GM18870 (cell line): Measurements from ENCODE around the gene PRM1.

Experiments
- ATAC-seq: cut with Tn5 transposase; IDR thresholded peaks from one replicate; pipeline ENCODE4 v1.9.1; 2021; ENCODE audit warnings: moderate library complexity; ENCODE audit not compliant: unreplicated experiment

PRM1 gene

DNA sequence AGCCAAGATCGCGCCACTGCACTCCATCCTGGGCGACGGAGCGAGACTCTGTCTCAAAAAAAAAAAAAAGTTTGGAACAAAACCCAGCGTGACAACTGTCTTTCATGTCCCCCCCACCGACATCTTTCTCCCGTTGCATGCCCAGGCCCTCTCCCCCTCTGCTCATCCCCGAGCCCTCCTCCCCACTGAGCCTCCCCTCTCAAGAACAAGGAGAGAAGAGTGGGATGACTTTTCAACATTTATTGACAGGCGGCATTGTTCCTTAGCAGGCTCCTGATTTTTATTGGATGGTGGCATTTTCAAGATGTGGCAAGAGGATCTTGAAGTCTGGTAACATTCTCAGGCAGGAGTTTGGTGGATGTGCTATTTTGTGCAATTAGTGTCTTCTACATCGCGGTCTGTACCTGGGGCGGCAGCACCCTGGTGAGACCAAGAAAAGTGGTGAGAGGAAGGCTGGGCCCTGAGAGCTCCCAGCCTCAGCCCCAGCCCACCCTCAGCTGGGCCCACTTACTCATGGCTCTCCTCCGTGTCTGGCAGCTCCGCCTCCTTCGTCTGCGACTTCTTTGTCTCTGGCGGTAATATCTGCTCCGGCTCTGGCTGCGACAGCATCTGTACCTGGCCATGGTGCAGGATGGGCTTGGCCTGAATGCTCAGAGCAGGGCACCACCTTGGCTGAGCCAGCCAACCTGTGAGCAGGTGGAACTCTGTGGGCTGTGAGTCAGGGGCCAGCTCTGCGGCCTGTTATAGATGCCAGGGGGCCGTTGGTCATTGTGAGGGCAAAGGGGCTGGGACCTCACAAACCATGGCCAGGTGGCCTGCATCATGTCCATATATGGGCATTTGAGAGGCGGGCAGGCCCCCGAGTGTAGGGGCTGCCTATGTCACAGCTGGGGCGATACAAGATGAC is at the start of gene PRM1:
Gene PRM1 (minus strand): TSS at position 715 of the 907 bp plus-strand sequence. CDS start 92 bp downstream, at position 623.
- no peak for ATAC-seq

DNA sequence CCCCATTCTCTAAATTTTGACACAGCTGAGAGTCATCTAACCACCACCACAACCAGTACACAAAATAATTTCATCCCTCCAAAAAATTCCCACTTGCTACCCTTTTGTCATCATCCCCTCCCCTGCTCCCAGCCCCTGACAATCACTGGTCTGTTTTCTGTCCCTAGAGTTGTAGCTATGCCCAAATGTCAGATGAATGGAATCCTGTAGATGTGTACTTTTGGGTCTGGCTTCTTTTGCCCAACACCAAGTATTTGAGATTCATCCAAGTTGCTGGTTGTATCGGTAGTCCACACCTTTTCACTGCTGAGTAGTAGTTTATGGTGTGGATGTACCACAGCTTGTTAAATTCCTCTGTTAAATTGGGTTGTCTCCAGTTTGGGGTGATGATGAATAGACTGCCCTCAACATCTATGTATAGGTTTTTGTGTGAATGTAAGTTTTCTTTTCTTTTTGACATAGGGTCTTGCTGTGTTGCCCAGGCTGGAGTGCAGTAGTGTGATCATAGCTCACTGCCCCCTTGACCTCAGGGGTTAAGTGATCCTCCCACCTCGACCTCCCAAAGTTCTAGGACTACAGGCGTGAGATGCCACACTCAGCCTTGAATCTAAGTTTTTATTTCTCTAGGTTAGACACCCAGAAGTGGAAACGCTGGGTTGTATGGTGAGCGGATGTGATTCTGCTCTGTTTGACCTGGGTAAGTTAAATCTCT is 49.6 kb upstream of the PRM1 start:
- no peak for ATAC-seq

GRCh38 chr16:11329891-11330290 is 48.8 kb upstream of the PRM1 start:
- no peak for ATAC-seq

DNA sequence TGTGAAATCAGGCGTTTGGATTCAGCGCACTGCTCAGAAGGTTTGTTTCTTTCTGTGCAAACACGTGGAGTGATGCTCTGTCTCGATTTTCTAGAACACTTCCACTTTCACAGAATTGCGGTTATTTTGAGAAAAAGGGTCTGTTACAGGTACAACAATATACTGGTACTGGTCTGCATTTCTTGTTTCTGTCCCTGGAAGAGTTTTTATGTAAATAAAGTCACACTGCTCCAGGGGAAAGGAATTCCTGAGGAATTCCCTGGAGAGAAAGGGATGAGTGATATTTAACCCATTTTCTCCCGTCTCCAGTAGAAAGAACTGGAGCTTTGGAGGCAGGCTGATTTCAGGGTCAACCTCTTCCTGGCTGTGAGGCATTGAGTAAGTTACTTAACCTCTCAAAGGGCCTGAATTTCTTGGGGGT is 48.0 kb upstream of the PRM1 start:
- no peak for ATAC-seq

DNA sequence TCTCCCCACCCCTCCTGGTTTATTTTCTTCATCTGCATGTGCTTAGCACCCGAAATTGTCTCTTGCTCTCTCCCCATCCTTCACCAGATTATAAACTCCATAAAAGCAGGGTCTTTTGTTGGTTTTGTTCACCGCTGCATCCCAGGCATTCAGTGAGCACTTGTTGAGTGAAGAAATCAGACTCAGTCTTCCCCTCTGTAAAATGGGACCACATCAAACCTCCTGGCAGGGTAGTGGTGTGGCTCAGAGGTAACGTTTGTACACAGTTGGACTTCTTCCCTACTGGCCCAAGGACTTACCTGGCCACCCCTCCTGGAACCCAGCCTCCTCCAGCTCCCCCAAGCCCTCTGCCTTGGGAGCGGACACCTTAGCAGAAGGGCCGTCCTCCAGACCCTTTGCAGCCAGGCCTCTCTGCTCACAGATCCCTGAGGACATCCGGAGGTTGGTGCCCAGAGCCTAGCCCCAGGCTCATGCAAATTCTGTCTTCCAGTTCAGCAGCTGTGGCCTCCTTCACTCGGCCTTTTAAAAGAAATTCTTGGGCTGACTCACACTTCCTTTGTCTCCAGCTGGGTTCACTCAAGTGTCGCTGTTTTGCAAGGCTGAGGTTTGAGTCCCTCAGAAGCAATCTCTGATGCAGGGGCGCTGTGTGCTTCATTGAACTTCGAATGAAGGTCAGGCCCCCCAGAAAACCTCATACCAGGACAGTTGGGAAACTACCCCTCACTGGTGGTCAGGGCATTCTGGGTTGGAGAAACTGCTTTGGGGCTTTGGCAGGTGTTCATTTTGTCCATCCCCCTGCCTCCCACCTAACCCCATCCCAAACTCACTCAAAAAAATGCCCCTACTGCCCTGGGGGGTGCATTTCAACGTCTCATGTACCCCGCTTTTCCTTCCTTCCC is 47.3 kb upstream of the PRM1 start:
- ATAC-seq = peak; percentile 63

- peak; percentile 36 for ATAC-seq
Measured at GRCh38 chr16:11327277-11328171, 46.4 kb upstream of the PRM1 start.

- ATAC-seq = no peak
Measured at GRCh38 chr16:11326737-11327276, 45.7 kb upstream of the PRM1 start.

DNA sequence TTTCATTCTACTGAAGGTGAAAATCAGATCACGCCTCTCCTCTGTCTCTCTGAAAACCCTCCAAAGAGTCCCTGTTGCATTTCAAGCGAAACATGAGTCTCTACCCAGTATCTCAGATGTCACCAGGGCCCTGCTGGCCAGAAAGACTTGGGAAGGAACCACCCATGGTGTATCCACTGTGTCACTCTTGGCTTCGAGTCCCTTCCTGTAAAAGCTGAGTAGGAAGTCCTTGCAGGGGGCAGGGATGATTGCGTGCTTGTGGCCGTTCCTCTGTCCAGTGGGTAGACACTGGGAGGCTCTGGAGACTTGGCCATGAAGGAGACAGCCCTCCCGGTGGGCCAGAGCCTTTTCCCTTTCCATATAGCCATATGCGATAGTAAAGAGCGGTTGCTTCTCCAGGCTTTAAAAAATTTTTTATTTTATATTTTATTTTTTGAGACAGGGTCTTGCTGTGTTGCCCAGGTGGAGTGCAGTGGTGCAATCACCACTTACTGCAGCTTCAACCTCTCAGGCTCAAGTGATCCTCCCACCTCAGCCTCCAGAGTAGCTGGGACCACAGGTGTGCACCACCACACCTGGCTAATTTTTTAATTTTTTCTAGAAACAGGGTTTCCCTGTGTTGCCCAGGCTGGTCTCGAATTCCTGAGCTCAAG is 45.1 kb upstream of the PRM1 start:
- no peak for ATAC-seq

DNA sequence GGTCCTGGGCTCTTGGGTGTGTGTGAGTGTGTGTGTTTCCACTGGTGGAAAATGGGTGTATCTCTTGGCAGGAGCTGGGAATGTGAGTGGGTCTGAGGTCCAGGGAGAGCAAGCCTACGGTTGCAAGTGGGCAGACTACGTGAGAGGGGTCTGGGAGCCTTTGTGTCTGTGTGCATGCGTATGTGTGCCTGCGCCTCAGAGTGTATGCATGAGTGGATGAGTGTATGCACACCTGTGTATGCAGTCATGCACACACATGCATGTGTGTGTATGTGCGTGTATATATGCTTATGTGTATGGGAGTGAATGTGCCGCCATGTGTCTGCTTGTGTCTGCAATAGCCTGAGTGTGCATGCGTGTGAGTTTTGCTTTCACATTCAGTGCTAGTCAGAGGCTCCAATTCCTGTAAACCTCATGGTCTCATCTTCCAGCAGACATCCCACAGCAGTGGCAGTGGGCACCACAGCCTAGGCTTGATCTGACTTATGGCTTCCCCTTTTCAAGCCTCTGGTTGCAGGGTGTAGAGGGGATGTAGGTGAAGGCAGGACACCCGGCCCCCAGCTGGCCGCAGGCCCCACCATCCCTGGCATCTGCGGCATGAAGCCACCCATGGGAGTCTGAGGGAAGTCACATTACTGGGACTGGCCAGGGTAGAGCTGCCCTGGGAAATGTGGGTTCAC is 44.4 kb upstream of the PRM1 start:
- ATAC-seq = no peak

DNA sequence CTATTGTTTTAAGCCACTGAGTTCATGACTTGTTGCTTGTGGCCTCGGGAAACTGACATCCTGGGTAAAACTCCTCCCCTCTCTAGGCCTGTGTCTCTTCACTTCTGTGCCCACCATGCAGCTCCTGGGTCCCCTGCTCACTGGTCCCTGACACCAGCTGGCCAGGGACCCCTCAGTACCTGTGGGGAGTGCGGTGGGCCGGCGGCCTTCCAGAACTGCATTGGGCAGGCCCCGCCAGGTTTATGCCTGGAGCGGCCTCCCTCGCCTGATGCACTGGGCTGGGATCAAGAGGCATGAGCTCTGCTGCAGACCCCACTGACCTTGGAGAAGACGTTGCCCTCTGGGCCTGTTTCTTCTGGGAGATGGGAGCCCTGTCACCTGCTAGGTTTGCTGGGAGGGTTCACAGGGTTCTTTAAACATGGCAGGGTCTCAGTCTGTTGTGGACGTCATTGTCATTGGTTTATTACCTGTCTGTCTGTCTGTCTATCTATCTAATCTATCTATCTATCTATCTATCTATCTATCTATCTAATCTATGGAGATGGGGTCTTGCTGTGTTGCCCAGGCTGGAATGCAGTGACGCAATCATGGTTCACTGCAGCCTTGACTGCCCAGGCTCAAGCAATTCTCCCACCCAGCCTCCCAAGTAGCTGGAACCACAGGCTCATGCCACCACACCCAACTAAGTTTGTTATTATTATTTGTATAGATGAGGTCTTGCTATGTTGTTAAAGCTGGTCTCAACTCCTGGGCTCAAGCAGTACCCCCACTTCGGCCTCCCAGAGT is 42.6 kb upstream of the PRM1 start:
- ATAC-seq = no peak

DNA sequence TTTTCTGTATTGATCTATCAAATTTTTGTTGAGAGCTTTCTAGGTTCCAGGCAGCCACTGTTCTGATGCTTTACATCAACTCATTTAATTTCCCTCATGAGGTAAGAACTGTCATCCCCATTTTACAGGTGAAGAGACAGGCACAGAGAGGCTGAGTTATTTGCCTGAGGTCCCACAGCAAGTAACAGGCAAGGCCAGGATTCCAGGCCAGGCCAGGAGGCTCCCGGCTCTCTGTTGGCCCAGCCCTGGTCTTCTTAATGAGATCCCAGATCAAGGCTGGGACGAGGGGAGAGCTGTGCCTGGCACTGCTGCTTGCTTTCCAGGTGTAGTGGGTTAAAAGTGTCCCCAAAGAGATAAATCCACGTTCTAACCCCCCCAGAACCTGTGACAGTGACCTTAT is 41.7 kb upstream of the PRM1 start:
- ATAC-seq = no peak

DNA sequence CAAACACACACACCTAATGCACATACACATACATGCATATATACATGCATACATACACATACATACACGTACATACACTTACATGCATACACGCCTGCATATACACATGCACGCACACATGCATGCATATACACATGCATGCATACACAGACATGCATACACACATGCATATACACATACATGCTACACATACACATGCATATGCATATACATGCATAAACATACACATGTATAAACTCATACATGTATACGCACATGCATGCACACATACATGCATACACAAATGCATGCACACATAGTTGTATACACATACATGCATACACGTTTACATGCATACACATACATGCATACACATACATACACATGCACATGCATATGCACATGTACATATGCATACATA is 40.5 kb upstream of the PRM1 start:
- no peak for ATAC-seq

DNA sequence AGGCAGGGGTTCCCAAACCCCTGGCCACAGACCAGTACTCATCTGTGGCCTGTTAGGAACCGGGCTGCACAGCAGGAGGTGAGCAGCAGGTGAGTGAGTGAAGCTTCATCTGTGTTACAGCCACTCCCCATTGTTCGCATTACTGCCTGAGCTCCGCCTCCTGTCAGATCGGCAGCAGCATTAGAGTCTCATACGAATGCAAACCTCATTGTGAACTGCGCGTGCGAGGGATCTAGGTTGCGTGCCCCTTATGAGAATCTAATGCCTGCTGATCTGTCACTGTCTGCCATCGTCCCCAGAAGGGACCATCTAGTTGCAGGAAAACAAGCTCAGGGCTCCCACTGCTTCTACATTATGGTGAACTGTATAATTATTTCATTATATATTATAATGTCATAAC is 39.0 kb upstream of the PRM1 start:
- no peak for ATAC-seq

DNA sequence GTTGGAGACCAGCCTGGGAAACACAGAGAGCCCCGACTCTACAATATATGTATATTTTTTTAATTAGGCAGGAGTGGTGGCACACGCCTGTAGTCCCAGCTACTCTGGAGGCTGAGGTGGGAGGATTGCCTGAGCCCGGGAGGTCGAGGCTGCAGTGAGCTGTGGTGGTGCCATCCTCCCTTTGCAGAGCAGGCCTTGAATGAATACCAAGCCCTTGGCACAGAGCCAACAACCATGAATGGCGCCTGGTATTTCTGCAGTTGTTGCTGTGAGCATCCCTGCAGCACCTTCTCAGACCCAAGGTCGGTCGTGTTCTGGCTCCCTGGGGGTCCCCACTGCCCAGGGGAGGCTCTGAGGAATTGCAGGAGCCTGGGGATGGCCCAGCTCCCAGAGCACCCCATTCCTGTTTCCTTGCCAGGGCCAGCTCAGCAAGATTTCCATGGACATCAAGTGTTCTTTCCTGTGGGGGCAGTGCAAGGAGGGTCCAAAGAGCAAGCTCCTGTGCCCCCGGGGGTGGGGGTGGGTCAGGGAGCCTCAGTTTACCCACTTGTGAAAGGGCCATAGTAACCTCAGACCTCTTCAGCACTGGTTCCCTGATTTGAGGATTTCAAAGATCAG is 38.5 kb upstream of the PRM1 start:
- no peak for ATAC-seq

DNA sequence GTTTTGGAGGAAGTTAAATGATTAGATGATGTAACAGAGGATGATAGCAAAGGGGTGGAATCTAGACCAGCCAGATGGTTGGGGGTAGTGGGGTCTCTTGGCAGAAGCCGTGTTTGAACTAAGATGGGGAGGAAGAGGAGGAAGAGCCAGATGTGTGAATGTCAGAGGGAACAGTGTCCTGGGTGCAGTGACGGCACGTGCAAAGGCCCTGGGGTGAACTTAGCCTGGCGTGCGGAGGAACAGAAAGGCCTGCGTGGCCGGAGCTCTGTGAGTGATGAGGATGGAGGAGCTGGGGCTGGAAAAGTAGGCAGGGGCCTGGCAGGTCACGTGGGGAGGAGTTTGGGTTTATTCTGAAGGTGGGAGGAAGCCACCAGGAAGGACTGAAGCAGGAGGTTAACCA is 37.7 kb upstream of the PRM1 start:
- ATAC-seq = no peak

DNA sequence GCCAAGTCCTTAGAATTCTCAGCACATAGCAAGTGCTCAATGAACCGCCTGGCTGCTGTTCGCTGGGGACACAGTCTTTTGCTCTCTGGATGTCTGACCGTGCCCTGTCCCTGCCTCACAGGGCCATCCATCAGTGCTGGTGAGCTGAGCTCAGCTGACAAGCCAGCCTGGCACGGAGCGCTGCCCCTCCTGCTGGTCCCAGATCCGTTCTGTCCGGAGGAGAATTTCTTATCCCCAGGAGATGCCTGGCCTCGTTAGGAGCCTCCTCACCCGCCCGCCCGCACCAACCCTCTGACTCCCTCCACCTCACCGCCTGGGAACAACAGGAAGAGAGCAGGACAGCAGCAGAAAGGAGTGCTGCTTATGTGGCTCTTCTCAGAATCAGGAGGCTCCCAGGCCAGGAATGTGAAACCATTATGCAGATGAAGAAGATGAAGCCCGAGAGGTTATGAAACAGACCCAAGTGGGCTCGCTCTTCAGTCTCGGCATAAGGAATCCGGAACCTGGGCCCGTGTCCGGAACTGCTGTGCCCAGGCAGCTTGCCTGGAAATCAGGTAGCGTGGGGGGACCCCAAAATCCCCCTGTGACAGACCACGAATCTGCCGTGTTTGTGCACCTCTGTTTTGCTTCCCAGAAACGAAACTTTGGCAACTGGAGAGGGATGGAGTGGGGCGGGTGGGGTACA is 35.3 kb upstream of the PRM1 start:
- no peak for ATAC-seq

DNA sequence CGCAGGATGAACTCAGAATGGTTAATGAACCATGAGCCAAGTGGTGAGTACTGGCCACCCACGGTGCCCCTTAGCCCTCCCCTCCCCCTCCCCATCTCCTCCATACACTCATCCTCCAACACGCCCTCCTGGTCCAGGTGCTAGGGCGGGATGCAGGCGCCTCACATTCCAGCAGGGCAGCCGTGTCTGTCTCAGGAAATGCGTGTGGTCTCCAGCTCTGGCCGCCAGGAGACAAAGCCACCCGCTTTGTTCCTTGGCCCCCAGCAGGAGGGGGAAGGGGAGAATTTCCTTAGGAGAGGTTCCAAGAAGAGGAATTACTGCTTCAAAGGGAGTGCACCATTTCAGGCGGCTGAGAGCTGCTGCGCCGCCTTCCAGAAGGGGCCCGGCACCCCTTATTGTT is 34.4 kb upstream of the PRM1 start:
- no peak for ATAC-seq
